Right lobe of liver (tissue), 6 donors: ENCODE measurements around the gene ARHGEF1. TPM values are rescaled to one million over a fixed set of nuclear protein-coding genes. Genes with fewer than 3 reads are reported as not detected.
A peak's percentile ranks its signal among the peaks of the same experiment; 100 is the strongest.

Experiments used
- ATAC-seq, 4 donors: fragments of 200-7000 bp; cut with Tn5 transposase; one replicate each; pipeline ENCODE4 v1.9.1; 2020; ENCODE audit warnings: mild to moderate bottlenecking in 4 of 4, moderate library complexity in 4 of 4
- DNase-seq, 3 donors: peaks; one replicate each; pipeline ENCODE4 v3.0.0-alpha.2; 2020
- H3K27ac ChIP-seq, 3 donors: fragments of 200-600 bp; one replicate each; pipeline ENCODE4 v1.8.0; 2022
- H3K27me3 ChIP-seq, 2 donors: fragments of 200-600 bp; one replicate each; pipeline ENCODE4 v1.8.0; 2022
- H3K36me3 ChIP-seq, 4 donors: fragments of 200-600 bp; sonication (generic) in 1 of 4; one replicate each; pipeline versions ENCODE4 v1.5.1 to v1.8.0; 2017 to 2022; ENCODE audit warnings: control low read depth in 1 of 4
- H3K4me1 ChIP-seq, 4 donors: fragments of 200-600 bp; sonication (generic) in 1 of 4; one replicate each; pipeline versions ENCODE4 v1.5.1 to v1.8.0; 2017 to 2022; ENCODE audit warnings: control low read depth in 1 of 4
- H3K4me3 ChIP-seq, 3 donors: fragments of 200-600 bp; one replicate each; pipeline ENCODE4 v1.8.0; 2022
- H3K9me3 ChIP-seq, 4 donors: fragments of 200-600 bp; sonication (generic) in 1 of 4; one replicate each; pipeline versions ENCODE4 v1.5.1 to v1.8.0; 2017 to 2022; ENCODE audit warnings: control low read depth in 1 of 4
- CTCF ChIP-seq, 4 donors: fragments of 200-600 bp in 3 of 4; fragments of 450-650 bp in 1 of 4; IDR thresholded peaks; one replicate each; pipeline versions ENCODE4 v1.5.1 to v1.8.0; 2016 to 2022; ENCODE audit warnings: antibody characterized with exemption in 4 of 4, mild to moderate bottlenecking in 2 of 4
- POLR2A ChIP-seq: fragments of 450-650 bp; IDR thresholded peaks from one replicate; pipeline ENCODE4 v1.6.1; 2017; ENCODE audit warnings: antibody characterized with exemption, mild to moderate bottlenecking
- WGBS: methylation state at CpG from one replicate; pipeline ENCODE4 v1.1.6; 2018; ENCODE audit warnings: low coverage, low lambda C conversion rate; ENCODE audit not compliant: insufficient coverage; ENCODE audit errors: missing lambda C conversion rate; 5-methylcytosine and 5-hydroxymethylcytosine counted together
- intact Hi-C, 2 donors: fragments of 100-400 bp; cut with DNase I; formaldehyde crosslinking; loops; one replicate each; pipeline versions ENCODE4 v1.11.2 to v1.14.1; 2022
- total RNA-seq, 6 experiments: library from RNA; depleted of rRNA in 2 of 6; stranded (reverse); fragments of >200 nt in 2 of 6; fragmentation: NEBNext Ultra II Directional in 3 of 6; extraction: Animal tissue kit (Norgen Biotek cat#: 25700) in 3 of 6; gene quantifications; one replicate each; pipeline versions ENCODE4 v1.1.0 to v1.2.4, GENCODE V29; 2016 to 2023
- donor health status: DM: no; HTN: yes; CAD: no.
- donor health status: DM: no; HTN: no; CAD: no.
- donor health status: DM: no; HTN: no; CAD: no.
- donor health status: DM: no; HTN: yes; CAD: no.
- donor health status: DM: no; HTN: yes; CAD: no.

ARHGEF1 gene
- total RNA-seq, 6 experiments from 2014 or later: 25.3 to 39.7 (median 30.2) TPM

DNA sequence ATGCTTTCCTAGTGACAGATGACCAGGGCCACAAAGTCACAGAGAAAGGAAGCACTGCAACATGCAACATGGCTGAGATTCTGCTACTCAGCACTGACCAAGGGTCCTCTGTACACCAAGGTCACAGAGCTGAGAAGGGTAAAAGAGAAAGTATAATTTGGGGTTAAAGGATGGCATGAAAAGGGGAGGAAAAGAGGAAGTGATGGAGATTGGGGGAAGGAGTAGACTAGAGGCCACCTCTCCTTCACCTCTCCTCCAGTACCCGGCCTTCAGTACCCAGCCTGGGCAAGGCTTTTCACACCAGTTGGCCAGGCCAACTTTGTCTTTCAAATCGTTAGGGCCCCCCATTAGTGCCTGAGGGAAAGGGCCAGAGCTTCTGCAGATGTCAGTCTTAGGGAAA is 29.2 kb upstream of the ARHGEF1 start:
- Histone ChIP-seq H3K27ac (no peak overlapping the region), H3K27me3 (no peaks in the 10 kb centered on the region), H3K36me3 (no peaks in the 10 kb centered on the region), H3K4me1 (peaks cover 0 to under 1% (median 0%) of the 10 kb centered on the region in 4 donors), H3K4me3 (no peak overlapping the region), H3K9me3 (no peaks in the 10 kb centered on the region)
- intact Hi-C loops: no loop called here
- no peak for DNase-seq
- no peak for TF ChIP-seq POLR2A
- no peak for TF ChIP-seq CTCF (IDR thresholded peaks at IDR 0.05)
- WGBS: 17% methylated on average over 1 of the region's 2 CpGs
- no peak for ATAC-seq

DNA sequence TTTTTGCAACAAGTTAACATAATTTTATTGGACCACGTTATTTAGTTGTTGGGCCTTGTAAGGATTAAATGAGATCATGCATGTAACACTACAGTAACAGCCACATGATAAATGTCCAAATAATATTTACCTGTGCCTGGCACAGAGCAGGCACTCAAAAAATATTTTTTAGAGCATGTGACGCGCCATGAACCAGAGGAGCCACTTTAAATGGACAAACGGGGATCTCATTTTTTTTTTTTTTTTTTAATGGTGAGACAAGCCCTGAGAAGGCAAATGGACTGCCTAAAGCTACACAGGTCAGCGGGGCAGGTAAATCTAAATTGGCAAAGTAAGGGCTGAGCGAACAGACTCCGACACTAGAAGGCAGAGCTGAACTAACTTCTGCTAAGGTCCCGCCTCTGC is 23.8 kb upstream of the ARHGEF1 start:
- no peaks in the 10 kb centered on the region for H3K9me3 ChIP-seq
- intact Hi-C loops: no loop called here
- H3K4me3 ChIP-seq: peak overlapping the region; percentile 14 to 97 (median 94)
- 1% methylated on average over 8 of the region's 8 CpGs for WGBS
- H3K27me3 ChIP-seq: no peaks in the 10 kb centered on the region
- H3K27ac ChIP-seq: peak overlapping the region in 2 of 3 donors; percentile 25 to 43
- no peak for TF ChIP-seq CTCF (IDR thresholded peaks at IDR 0.05)
- no peak for TF ChIP-seq POLR2A
- DNase-seq (no peak), ATAC-seq (no peak)
- H3K36me3 ChIP-seq: peaks cover 11 to 31% (median 15%) of the 10 kb centered on the region in 4 donors
- H3K4me1 ChIP-seq: peaks cover 0 to 17% (median 3%) of the 10 kb centered on the region in 4 donors

DNA sequence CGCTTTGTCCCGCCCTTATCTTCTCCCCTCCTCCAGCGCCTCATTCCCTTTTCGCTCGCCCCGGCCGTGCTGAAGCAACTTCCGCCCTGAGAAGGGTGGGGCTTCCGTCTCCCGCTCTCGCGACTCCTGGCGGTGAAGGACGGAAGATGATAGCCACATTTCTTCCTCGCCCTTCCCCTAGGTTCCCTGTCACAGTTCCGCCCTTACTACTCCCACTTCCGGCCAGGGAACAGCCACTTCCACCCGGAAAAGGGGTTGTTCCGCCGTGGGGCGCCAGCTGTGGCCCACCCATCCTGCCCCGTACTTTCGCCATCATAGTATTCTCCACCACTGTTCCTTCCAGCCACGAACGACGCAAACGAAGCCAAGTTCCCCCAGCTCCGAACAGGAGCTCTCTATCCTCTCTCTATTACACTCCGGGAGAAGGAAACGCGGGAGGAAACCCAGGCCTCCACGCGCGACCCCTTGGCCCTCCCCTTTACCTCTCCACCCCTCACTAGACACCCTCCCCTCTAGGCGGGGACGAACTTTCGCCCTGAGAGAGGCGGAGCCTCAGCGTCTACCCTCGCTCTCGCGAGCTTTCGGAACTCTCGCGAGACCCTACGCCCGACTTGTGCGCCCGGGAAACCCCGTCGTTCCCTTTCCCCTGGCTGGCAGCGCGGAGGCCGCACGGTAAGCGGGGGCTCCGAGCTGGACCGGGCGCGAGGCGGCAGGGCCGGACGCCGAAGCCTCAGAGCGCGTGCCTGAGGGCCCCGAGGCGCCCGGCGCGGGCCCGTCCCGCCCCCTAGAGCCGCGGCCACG is 23.2 kb upstream of the ARHGEF1 start, which contains the start of gene RPS19:
Gene RPS19, plus strand, starts transcription at position 638 of the 801 bp plus-strand sequence. CDS start 520 bp downstream, outside the sequence.
- under 1% methylated on average over 35 of the region's 76 CpGs for WGBS

GRCh38 chr19:41860419-41861115 is 22.4 kb upstream of the ARHGEF1 start:
- no peaks in the 10 kb centered on the region for H3K27me3 ChIP-seq
- intact Hi-C loops: no loop called here
- peak overlapping the region; percentile 93 to 97 (median 94) for H3K4me3 ChIP-seq
- H3K4me1 ChIP-seq: peaks cover 0 to 17% (median 3%) of the 10 kb centered on the region in 4 donors
- DNase-seq (no peak), ATAC-seq (no peak)
- TF ChIP-seq CTCF (IDR thresholded peaks at IDR 0.05) (no peak), POLR2A (no peak)
- no peaks in the 10 kb centered on the region for H3K9me3 ChIP-seq
- H3K36me3 ChIP-seq: peaks cover 11 to 44% (median 24%) of the 10 kb centered on the region in 4 donors
- peak overlapping the region; percentile 74 to 88 (median 81) for H3K27ac ChIP-seq
- WGBS: 0% methylated on average over 11 of the region's 45 CpGs

More for the DNA sequence above, 23.2 kb upstream of the ARHGEF1 start, which contains the start of gene RPS19:
- Histone ChIP-seq H3K4me3 (peak within 1 kb of the TSS; percentile 93 to 97 (median 94)), H3K9me3 (no peaks in the 10 kb centered on the region), H3K27me3 (no peaks in the 10 kb centered on the region), H3K27ac (peak within 1 kb of the TSS; percentile 74 to 88 (median 81)), H3K36me3 (peaks cover 11 to 37% (median 20%) of the 10 kb centered on the region in 4 donors), H3K4me1 (peaks cover 0 to 17% (median 3%) of the 10 kb centered on the region in 4 donors)
- TF ChIP-seq CTCF (IDR thresholded peaks at IDR 0.05): peak; percentile 53 to 72 (median 65)
- TF ChIP-seq POLR2A: peak; percentile 89
- ATAC-seq: peak; percentile 92 to 93 (median 92)
- intact Hi-C loops: no loop called here
- peak; percentile 98 to 99 (median 99) for DNase-seq
